Neural cell (in vitro differentiated cells): ENCODE data around the gene DGKD. TPM values are rescaled to one million over a fixed set of nuclear protein-coding genes. Genes with fewer than 3 reads are reported as not detected.

ENCODE experiments used
- H2AFZ ChIP-seq: fragments of 200-600, 300-800 bp; sonication (generic), shearing (Covaris generic); 2 replicates; pipeline ENCODE4 v1.6.0; 2014; ENCODE audit warnings: low read depth, mild to moderate bottlenecking, antibody characterized with exemption, low read length, moderate library complexity
- H3F3A ChIP-seq: fragments of 200-600 bp; shearing (Covaris generic); 2 replicates; pipeline ENCODE4 v1.6.1; 2016; ENCODE audit warnings: mild to moderate bottlenecking, moderate library complexity, mixed read lengths, antibody characterized with exemption, low read length; ENCODE audit not compliant: insufficient read depth, poor library complexity, severe bottlenecking
- H3K27ac ChIP-seq: fragments of 200-600, 300-800 bp; sonication (generic), shearing (Covaris generic); 2 replicates; pipeline ENCODE4 v1.5.1; 2014; ENCODE audit warnings: mild to moderate bottlenecking, low read length, moderate library complexity
- H3K27me3 ChIP-seq: fragments of 300-800, 200-600 bp; sonication (generic), shearing (Covaris generic); 2 replicates; pipeline ENCODE4 v1.6.0; 2014; ENCODE audit warnings: mild to moderate bottlenecking, low read depth, low read length, moderate library complexity; ENCODE audit not compliant: insufficient read depth
- H3K36me3 ChIP-seq: fragments of 300-800, 200-600 bp; sonication (generic), shearing (Covaris generic); 2 replicates; pipeline ENCODE4 v1.5.1; 2014; ENCODE audit warnings: mild to moderate bottlenecking, antibody characterized with exemption, low read length, moderate library complexity; ENCODE audit not compliant: insufficient read depth
- H3K4me2 ChIP-seq: fragments of 300-800, 200-600 bp; sonication (generic), shearing (Covaris generic); 2 replicates; pipeline ENCODE4 v1.6.0; 2014; ENCODE audit warnings: mild to moderate bottlenecking, low read length
- H3K4me3 ChIP-seq: fragments of 300-800, 200-600 bp; sonication (generic), shearing (Covaris generic); 2 replicates; pipeline ENCODE4 v1.5.1; 2014; ENCODE audit warnings: mild to moderate bottlenecking, low read length, moderate library complexity
- H3K79me2 ChIP-seq: fragments of 200-600 bp; shearing (Covaris generic); replicated peaks from 2 replicates; pipeline ENCODE4 v1.6.0; 2014; ENCODE audit warnings: mild to moderate bottlenecking, low read length, moderate library complexity; ENCODE audit not compliant: insufficient read depth
- H3K9ac ChIP-seq: fragments of 300-800, 200-600 bp; sonication (generic), shearing (Covaris generic); 2 replicates; pipeline ENCODE4 v1.6.1; 2016; ENCODE audit warnings: mild to moderate bottlenecking, low read length, mixed read lengths
- H3K9me2 ChIP-seq: fragments of 200-600 bp; shearing (Covaris generic); 2 replicates; pipeline ENCODE4 v1.6.1; 2016; ENCODE audit warnings: mild to moderate bottlenecking, low read length, mixed read lengths; ENCODE audit not compliant: insufficient read depth
- H3K9me3 ChIP-seq: fragments of 200-600, 300-800 bp; sonication (generic), shearing (Covaris generic); 2 replicates; pipeline ENCODE4 v1.6.1; 2016; ENCODE audit warnings: mild to moderate bottlenecking, mixed run types, low read length, moderate library complexity, mixed read lengths
- H4K20me1 ChIP-seq: fragments of 200-600 bp; shearing (Covaris generic); 2 replicates; pipeline ENCODE4 v1.6.1; 2016; ENCODE audit warnings: mild to moderate bottlenecking, mixed run types; ENCODE audit not compliant: insufficient read depth
- EP300 ChIP-seq: fragments of 450-650 bp; conservative IDR thresholded peaks from 2 replicates; pipeline ENCODE4 v1.6.1; 2014; ENCODE audit warnings: antibody characterized with exemption, mild to moderate bottlenecking, moderate library complexity; ENCODE audit not compliant: poor library complexity, severe bottlenecking
- EZH2 ChIP-seq: fragments of 200-600, 300-800 bp; shearing (Covaris generic), sonication (generic); IDR thresholded peaks from 2 replicates; pipeline ENCODE4 v1.6.1; 2014; ENCODE audit warnings: antibody characterized with exemption, low read length, borderline replicate concordance, mild to moderate bottlenecking; ENCODE audit not compliant: insufficient read depth, poor library complexity, severe bottlenecking
- POLR2AphosphoS5 ChIP-seq: IDR thresholded peaks from 2 replicates; pipeline ENCODE4 v1.6.1; 2012
- RAD21 ChIP-seq: fragments of 450-650 bp; conservative IDR thresholded peaks from 2 replicates; pipeline ENCODE4 v1.6.1; 2014; ENCODE audit warnings: antibody characterized with exemption, mild to moderate bottlenecking, moderate library complexity
- SMC3 ChIP-seq: fragments of 450-650 bp; conservative IDR thresholded peaks from 2 replicates; pipeline ENCODE4 v1.6.1; 2014; ENCODE audit warnings: antibody characterized with exemption, mild to moderate bottlenecking, moderate library complexity; ENCODE audit not compliant: poor library complexity
- TAF1 ChIP-seq: IDR thresholded peaks from 2 replicates; pipeline ENCODE4 v1.6.1; 2012; ENCODE audit warnings: low read depth
- polyA plus RNA-seq: library from polyadenylated mRNA; depleted of rRNA; stranded (reverse); fragments of >200 nt; gene quantifications from 2 replicates; pipeline ENCODE4 v1.2.3, GENCODE V29; 2014
- TF ChIP-seq, protein P1 (sequence below): IDR thresholded peaks from 2 replicates; pipeline ENCODE4 v1.6.1; 2012; ENCODE audit warnings: borderline replicate concordance
- TF ChIP-seq, protein P2 (sequence below): fragments of 450-650 bp; IDR thresholded peaks from 2 replicates; pipeline ENCODE4 v1.5.1; 2014; ENCODE audit warnings: antibody characterized with exemption, mild to moderate bottlenecking, moderate library complexity; ENCODE audit not compliant: poor library complexity, severe bottlenecking

The DGKD gene
- polyA plus RNA-seq, 1 donor from 2014 or later, result 36.4 TPM

DNA sequence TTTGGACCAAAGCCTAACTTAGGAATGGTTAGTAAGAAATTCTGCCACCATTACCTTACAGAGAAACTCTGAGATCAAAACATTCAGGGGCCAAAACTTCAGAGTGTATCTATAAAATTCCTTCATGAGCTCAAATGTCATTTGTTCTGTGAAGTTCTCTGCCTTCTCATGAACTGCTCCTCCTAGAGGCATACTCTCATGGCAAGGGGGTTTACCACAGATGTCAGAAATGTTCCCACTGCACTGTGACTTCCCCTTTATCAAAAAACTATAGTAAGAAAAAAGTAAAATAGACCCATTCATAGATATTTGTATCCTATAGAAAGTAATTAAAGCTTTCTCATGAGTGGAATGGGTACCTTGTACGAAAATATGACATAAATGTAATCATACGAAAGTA is 143.8 kb downstream of the DGKD start:
- Histone ChIP-seq H3K9me2 (no peaks in the 10 kb centered on the region), H3F3A (no peaks in the 10 kb centered on the region), H2AFZ (no peak overlapping the region), H3K9me3 (no peaks in the 10 kb centered on the region), H3K9ac (no peak overlapping the region), H3K27ac (no peak overlapping the region), H3K36me3 (peaks cover 4% of the 10 kb centered on the region), H4K20me1 (no peaks in the 10 kb centered on the region), H3K27me3 (no peaks in the 10 kb centered on the region), H3K4me3 (no peak overlapping the region), H3K4me2 (no peak overlapping the region), H3K79me2 (no peaks in the 10 kb centered on the region)
- TF ChIP-seq, protein P1, sequence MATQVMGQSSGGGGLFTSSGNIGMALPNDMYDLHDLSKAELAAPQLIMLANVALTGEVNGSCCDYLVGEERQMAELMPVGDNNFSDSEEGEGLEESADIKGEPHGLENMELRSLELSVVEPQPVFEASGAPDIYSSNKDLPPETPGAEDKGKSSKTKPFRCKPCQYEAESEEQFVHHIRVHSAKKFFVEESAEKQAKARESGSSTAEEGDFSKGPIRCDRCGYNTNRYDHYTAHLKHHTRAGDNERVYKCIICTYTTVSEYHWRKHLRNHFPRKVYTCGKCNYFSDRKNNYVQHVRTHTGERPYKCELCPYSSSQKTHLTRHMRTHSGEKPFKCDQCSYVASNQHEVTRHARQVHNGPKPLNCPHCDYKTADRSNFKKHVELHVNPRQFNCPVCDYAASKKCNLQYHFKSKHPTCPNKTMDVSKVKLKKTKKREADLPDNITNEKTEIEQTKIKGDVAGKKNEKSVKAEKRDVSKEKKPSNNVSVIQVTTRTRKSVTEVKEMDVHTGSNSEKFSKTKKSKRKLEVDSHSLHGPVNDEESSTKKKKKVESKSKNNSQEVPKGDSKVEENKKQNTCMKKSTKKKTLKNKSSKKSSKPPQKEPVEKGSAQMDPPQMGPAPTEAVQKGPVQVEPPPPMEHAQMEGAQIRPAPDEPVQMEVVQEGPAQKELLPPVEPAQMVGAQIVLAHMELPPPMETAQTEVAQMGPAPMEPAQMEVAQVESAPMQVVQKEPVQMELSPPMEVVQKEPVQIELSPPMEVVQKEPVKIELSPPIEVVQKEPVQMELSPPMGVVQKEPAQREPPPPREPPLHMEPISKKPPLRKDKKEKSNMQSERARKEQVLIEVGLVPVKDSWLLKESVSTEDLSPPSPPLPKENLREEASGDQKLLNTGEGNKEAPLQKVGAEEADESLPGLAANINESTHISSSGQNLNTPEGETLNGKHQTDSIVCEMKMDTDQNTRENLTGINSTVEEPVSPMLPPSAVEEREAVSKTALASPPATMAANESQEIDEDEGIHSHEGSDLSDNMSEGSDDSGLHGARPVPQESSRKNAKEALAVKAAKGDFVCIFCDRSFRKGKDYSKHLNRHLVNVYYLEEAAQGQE, result no peak
- TF ChIP-seq, protein P2, sequence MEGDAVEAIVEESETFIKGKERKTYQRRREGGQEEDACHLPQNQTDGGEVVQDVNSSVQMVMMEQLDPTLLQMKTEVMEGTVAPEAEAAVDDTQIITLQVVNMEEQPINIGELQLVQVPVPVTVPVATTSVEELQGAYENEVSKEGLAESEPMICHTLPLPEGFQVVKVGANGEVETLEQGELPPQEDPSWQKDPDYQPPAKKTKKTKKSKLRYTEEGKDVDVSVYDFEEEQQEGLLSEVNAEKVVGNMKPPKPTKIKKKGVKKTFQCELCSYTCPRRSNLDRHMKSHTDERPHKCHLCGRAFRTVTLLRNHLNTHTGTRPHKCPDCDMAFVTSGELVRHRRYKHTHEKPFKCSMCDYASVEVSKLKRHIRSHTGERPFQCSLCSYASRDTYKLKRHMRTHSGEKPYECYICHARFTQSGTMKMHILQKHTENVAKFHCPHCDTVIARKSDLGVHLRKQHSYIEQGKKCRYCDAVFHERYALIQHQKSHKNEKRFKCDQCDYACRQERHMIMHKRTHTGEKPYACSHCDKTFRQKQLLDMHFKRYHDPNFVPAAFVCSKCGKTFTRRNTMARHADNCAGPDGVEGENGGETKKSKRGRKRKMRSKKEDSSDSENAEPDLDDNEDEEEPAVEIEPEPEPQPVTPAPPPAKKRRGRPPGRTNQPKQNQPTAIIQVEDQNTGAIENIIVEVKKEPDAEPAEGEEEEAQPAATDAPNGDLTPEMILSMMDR, result no peak
- no peak for TF ChIP-seq EZH2
- no peak for TF ChIP-seq TAF1
- no peak for TF ChIP-seq EP300
- TF ChIP-seq SMC3, result no peak
- no peak for TF ChIP-seq POLR2AphosphoS5

DNA sequence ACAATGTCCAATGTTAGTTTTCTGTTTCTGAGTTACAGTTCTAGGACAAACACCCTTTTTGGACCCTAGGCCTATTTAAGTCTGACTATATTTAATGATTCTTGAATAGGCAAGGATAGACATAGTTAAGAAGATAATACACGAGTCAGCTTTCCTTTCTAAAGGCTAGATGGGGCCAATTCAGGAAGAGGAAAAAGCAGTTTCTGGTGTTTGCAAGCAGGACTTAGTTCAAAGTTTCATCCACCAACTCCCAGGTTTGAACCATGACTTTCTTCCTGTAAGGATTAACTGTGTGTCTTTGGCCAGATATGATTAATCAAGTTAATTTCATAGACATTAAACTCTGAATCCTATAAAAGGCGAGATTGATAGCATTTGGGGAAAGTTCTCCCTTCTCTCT is 145.6 kb downstream of the DGKD start:
- Histone ChIP-seq H3K4me3 (no peak overlapping the region), H3K36me3 (no peaks in the 10 kb centered on the region), H3K9me3 (no peaks in the 10 kb centered on the region), H3K27ac (no peak overlapping the region), H3K9ac (no peak overlapping the region), H3K79me2 (no peaks in the 10 kb centered on the region), H3F3A (no peaks in the 10 kb centered on the region), H3K27me3 (no peaks in the 10 kb centered on the region), H2AFZ (no peak overlapping the region), H4K20me1 (no peaks in the 10 kb centered on the region), H3K4me2 (no peak overlapping the region), H3K9me2 (no peaks in the 10 kb centered on the region)
- TF ChIP-seq POLR2AphosphoS5 (no peak), RAD21 (no peak)
